HUES6 (cell line): Measurements from ENCODE around the gene ATG2B.

Experiments used
- H3K27ac ChIP-seq: 2 replicates; pipeline ENCODE4 v1.7.0; 2013; ENCODE audit warnings: low read depth, mild to moderate bottlenecking, low read length, inconsistent platforms
- H3K27me3 ChIP-seq: 2 replicates; pipeline ENCODE4 v1.6.1; 2013; ENCODE audit warnings: low read length; ENCODE audit not compliant: control insufficient read depth, insufficient read depth
- H3K36me3 ChIP-seq: 2 replicates; pipeline ENCODE4 v1.6.1; 2013; ENCODE audit warnings: low read length; ENCODE audit not compliant: control insufficient read depth, insufficient read depth
- H3K4me1 ChIP-seq: 2 replicates; pipeline ENCODE4 v1.6.1; 2013; ENCODE audit warnings: low read length; ENCODE audit not compliant: control insufficient read depth, insufficient read depth
- H3K4me3 ChIP-seq: 2 replicates; pipeline ENCODE4 v1.5.1; 2013; ENCODE audit warnings: low read depth, low read length
- H3K9ac ChIP-seq: one replicate; pipeline ENCODE4 v1.6.1; 2013; ENCODE audit warnings: mild to moderate bottlenecking, low read length
- H3K9me3 ChIP-seq: 2 replicates; pipeline ENCODE4 v1.6.1; 2013; ENCODE audit warnings: low read depth, low read length; ENCODE audit not compliant: control insufficient read depth, insufficient read depth

The ATG2B gene, protein sequence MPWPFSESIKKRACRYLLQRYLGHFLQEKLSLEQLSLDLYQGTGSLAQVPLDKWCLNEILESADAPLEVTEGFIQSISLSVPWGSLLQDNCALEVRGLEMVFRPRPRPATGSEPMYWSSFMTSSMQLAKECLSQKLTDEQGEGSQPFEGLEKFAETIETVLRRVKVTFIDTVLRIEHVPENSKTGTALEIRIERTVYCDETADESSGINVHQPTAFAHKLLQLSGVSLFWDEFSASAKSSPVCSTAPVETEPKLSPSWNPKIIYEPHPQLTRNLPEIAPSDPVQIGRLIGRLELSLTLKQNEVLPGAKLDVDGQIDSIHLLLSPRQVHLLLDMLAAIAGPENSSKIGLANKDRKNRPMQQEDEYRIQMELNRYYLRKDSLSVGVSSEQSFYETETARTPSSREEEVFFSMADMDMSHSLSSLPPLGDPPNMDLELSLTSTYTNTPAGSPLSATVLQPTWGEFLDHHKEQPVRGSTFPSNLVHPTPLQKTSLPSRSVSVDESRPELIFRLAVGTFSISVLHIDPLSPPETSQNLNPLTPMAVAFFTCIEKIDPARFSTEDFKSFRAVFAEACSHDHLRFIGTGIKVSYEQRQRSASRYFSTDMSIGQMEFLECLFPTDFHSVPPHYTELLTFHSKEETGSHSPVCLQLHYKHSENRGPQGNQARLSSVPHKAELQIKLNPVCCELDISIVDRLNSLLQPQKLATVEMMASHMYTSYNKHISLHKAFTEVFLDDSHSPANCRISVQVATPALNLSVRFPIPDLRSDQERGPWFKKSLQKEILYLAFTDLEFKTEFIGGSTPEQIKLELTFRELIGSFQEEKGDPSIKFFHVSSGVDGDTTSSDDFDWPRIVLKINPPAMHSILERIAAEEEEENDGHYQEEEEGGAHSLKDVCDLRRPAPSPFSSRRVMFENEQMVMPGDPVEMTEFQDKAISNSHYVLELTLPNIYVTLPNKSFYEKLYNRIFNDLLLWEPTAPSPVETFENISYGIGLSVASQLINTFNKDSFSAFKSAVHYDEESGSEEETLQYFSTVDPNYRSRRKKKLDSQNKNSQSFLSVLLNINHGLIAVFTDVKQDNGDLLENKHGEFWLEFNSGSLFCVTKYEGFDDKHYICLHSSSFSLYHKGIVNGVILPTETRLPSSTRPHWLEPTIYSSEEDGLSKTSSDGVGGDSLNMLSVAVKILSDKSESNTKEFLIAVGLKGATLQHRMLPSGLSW (N-terminal part only)

DNA sequence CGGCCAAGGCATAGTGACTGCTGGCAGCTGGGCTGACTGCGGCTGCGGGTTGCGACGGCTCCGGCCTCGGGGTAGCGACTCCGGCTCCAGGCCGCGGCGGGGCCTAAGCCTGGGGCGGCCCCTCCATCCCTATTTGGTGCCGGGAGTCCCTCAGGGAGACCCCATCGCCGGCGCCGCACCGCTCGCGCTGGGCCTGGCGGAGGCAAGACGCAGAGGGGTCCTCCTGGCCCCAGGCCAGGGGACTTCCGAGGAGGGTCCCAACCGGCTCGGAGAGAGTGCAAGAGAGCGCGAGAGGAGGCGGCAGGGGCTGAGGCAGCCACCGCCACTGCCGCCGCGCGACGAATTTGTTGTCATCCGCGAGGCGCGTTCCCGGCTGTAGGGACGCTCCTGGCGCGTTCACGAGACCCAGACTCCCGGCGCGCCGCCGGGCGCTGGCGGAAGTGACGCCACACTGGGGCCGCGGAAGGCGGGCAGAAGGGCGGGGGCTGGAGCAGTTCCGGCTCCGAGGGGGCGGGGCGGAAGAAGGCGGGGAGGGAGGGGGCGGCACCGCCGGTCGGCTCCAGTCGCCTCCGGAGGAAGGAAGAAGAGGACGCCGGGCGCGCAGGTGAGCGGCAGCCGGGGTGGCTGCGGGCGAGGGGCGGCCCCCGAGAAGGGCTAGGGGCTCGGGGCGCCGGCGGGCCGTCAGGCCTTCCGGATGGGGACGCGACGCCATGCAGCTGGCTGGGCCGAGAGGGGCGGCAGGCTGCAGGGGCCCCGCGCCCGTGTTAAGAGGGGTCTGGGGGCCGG is at the start of gene ATG2B, which contains the start of gene GSKIP:
TSS of gene ATG2B (minus strand) at position 377 of the 786 bp plus-strand sequence. CDS start at position 12, 365 bp downstream.
TSS of gene GSKIP (plus strand) at position 562 of the 786 bp plus-strand sequence. CDS start 18,722 bp downstream, outside the sequence.
- Histone ChIP-seq H3K9ac (peak within 1 kb of the TSS; percentile 80), H3K27me3 (no peaks in the 10 kb centered on the region), H3K4me1 (peaks cover 25% of the 10 kb centered on the region), H3K27ac (peak within 1 kb of the TSS; percentile 63; the same call in 1 of the 2 replicates), H3K36me3 (no peaks in the 10 kb centered on the region), H3K9me3 (no peaks in the 10 kb centered on the region), H3K4me3 (peak within 1 kb of the TSS; percentile 77)

- H3K27me3 ChIP-seq, result no peaks in the 10 kb centered on the region
- H3K4me3 ChIP-seq, result no peak overlapping the region
- H3K4me1 ChIP-seq, result no peaks in the 10 kb centered on the region; the same call in 1 of the 2 replicates
- H3K9me3 ChIP-seq, result no peaks in the 10 kb centered on the region
- H3K36me3 ChIP-seq, result no peaks in the 10 kb centered on the region
- H3K27ac ChIP-seq, result no peak overlapping the region
- no peak overlapping the region for H3K9ac ChIP-seq
Observed at GRCh38 chr14:96410119-96410518, 47.0 kb upstream of the ATG2B start.

DNA sequence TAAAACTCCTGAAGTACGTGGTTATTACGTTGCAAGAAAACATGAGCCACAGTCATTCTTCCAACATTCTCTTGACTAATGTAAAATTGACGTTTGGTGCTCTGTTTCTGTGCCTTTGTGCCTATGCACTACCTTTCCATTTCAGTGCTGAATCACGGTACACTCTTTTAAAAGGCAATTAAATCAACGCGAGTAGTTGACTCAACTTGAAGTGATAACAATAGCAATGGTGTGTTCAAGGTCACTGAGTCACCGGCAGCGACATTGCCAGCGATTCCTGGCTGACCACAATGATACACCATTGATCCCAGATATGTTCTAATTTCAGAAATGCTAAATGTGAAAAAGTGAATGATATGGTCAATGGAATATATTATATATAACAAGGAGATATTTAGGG is 46.6 kb upstream of the ATG2B start:
- no peak overlapping the region for H3K27ac ChIP-seq
- H3K9ac ChIP-seq, result no peak overlapping the region
- H3K27me3 ChIP-seq, result no peaks in the 10 kb centered on the region
- H3K36me3 ChIP-seq, result no peaks in the 10 kb centered on the region
- H3K4me3 ChIP-seq, result no peak overlapping the region
- H3K4me1 ChIP-seq, result no peaks in the 10 kb centered on the region; the same call in 1 of the 2 replicates
- no peaks in the 10 kb centered on the region for H3K9me3 ChIP-seq

GRCh38 chr14:96408608-96409007 is 45.5 kb upstream of the ATG2B start:
- no peaks in the 10 kb centered on the region for H3K27me3 ChIP-seq
- no peaks in the 10 kb centered on the region; the same call in 1 of the 2 replicates for H3K4me1 ChIP-seq
- no peak overlapping the region for H3K4me3 ChIP-seq
- no peak overlapping the region for H3K27ac ChIP-seq
- no peak overlapping the region for H3K9ac ChIP-seq
- no peaks in the 10 kb centered on the region for H3K36me3 ChIP-seq
- H3K9me3 ChIP-seq, result no peaks in the 10 kb centered on the region

GRCh38 chr14:96407935-96408570 is 44.9 kb upstream of the ATG2B start:
- no peak overlapping the region for H3K4me3 ChIP-seq
- H3K27me3 ChIP-seq, result no peaks in the 10 kb centered on the region
- H3K4me1 ChIP-seq, result no peaks in the 10 kb centered on the region; the same call in 1 of the 2 replicates
- H3K36me3 ChIP-seq, result no peaks in the 10 kb centered on the region
- H3K9me3 ChIP-seq, result no peaks in the 10 kb centered on the region
- no peak overlapping the region for H3K27ac ChIP-seq
- H3K9ac ChIP-seq, result no peak overlapping the region

DNA sequence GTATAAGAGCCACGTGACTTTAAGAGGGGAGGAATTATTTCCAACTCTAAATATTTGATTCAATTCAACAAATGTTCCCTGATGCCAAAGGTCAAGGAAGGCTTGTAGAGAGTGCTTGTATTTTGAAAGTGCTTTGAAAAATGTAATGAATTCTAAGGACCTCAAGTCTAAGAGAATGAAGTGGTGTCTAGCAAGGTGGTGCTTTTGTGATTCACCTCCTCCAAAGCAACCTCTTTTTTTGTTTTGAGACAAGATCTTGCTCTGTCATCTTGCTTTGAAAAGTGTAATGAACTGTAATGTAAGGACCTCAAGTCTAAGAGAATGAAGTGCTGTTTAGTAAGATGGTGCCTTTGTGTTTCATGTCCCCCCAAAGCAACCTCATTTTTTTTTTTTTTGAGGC is 42.5 kb upstream of the ATG2B start:
- Histone ChIP-seq H3K9ac (no peak overlapping the region), H3K27me3 (no peaks in the 10 kb centered on the region), H3K4me3 (no peak overlapping the region), H3K36me3 (no peaks in the 10 kb centered on the region), H3K4me1 (no peaks in the 10 kb centered on the region), H3K9me3 (no peaks in the 10 kb centered on the region), H3K27ac (no peak overlapping the region)

- no peaks in the 10 kb centered on the region for H3K9me3 ChIP-seq
- H3K36me3 ChIP-seq, result peaks cover 4% of the 10 kb centered on the region; the same call in 1 of the 2 replicates
- H3K27me3 ChIP-seq, result no peaks in the 10 kb centered on the region
- H3K9ac ChIP-seq, result no peak overlapping the region
- no peaks in the 10 kb centered on the region for H3K4me1 ChIP-seq
- H3K4me3 ChIP-seq, result no peak overlapping the region
- H3K27ac ChIP-seq, result no peak overlapping the region
Observed at GRCh38 chr14:96403409-96403808, 40.3 kb upstream of the ATG2B start.

DNA sequence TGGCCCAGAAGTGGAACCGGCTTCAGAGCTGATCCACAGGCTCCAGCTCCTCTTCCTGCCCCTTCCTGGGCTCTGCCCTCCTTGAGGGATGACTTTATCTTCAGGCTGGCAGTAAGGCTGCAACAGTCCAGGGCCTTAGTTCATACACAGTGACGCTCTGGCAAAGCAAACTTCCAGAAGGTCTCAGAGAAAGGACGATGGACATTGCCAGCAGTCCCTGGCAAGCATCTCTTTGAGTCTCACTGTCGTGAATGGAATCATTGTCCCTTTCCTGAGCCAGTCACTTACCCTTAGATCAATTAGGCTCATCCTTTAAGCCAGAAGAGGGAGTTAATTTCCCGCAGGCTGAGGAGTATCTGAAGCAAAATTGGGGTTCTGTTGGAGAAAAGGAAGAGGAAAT is 37.4 kb upstream of the ATG2B start:
- Histone ChIP-seq H3K9me3 (no peaks in the 10 kb centered on the region), H3K4me3 (no peak overlapping the region)

DNA sequence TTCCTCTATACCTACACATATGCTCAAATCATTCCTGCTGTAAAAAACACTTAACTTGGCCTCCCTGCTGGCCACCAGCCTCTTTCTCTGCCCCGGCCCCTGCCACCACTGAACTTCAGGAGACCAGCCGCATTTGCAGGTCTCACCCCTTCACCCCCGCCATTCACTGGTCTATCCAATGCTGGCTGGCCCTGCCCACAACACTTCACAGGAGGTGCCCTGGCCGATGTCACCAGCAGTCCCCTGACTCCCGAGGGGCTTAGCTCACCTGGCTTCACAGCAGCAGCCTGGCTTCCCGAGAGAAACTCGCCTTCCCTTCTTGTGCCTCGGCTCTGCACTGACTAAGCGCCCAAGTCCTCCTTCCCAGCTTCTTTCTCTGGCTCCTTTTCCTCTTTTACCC is 36.3 kb upstream of the ATG2B start:
- Histone ChIP-seq H3K4me1 (no peaks in the 10 kb centered on the region), H3K27ac (no peak overlapping the region), H3K9me3 (no peaks in the 10 kb centered on the region), H3K4me3 (no peak overlapping the region), H3K27me3 (no peaks in the 10 kb centered on the region), H3K9ac (no peak overlapping the region), H3K36me3 (peaks cover 4% of the 10 kb centered on the region; the same call in 1 of the 2 replicates)

More for the DNA sequence above, 37.4 kb upstream of the ATG2B start:
- no peaks in the 10 kb centered on the region for H3K4me1 ChIP-seq
- H3K36me3 ChIP-seq, result peaks cover 4% of the 10 kb centered on the region; the same call in 1 of the 2 replicates
- H3K27ac ChIP-seq, result no peak overlapping the region
- no peak overlapping the region for H3K9ac ChIP-seq
- no peaks in the 10 kb centered on the region for H3K27me3 ChIP-seq
